ENCODE results near the gene EFNA3. TPM values are rescaled to one million over a fixed set of nuclear protein-coding genes. Genes with fewer than 3 reads are reported as not detected.
A peak's percentile ranks its signal among the peaks of the same experiment; 100 is the strongest.

EFNA3 gene
- total RNA-seq, 3 donors from 2014 or later: 2.1 to 17.4 (median 5.6) TPM

DNA sequence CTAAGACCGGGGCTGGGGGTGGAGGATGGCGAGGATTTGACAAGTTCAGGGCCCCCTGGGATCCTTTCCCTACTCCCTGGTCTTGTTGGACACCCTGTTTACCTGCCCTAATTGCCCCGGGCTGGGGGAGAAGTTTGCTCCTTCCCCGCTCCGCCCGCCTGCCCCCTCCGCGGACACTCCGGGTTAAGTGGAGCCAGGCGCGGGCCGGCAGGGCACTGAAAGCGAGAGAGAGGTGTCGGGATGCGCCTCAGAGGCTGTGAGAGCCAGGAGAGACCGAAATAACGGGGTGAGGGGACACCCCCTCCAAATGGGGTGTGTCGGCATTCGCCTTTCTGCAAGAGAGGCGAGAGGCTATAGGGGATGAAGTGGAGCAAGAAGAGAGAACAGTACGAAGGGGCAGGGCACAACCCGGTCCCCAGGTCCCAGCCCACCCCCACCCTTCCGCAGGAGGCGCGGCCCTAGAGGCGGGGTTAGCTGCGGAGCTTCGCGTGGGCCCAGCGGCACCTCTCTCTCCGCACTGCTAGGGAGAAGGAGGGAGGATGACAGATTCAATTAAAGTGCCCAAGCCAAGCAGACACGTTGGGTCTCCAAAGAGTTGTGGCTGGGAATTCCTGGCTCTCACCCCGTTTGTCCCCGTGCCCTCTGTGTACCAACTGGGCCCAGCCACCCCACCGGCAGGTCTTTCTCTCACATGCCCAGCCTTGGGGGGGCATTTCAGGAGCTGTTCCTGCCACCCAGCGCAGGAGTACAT lies 3.8 kb downstream of the EFNA3 start:
- peak; percentile 68 to 82 (median 78) for DNase-seq
- intact Hi-C loops (cut with DNase I, micrococcal nuclease): no loop called here
- no peak for TF ChIP-seq CTCF (IDR thresholded peaks at IDR 0.05)
- H3K9me3 ChIP-seq: no peaks in the 10 kb centered on the region
- peaks cover 67% of the 10 kb centered on the region for H3K4me1 ChIP-seq (ENCODE audit: low read depth)
- H3K4me3 ChIP-seq: no peak overlapping the region
- ATAC-seq: peak; percentile 10
- no peaks in the 10 kb centered on the region for H3K36me3 ChIP-seq (ENCODE audit: low read depth)

- Histone ChIP-seq H3K36me3 (ENCODE audit: low read depth) (no peaks in the 10 kb centered on the region), H3K9me3 (no peaks in the 10 kb centered on the region), H3K4me1 (ENCODE audit: low read depth) (peaks cover 67% of the 10 kb centered on the region), H3K4me3 (no peak overlapping the region)
- peak; percentile 56 for ATAC-seq
- peak; percentile 80 to 85 (median 81) for DNase-seq
- intact Hi-C loops (cut with DNase I, micrococcal nuclease): no loop called here
- TF ChIP-seq CTCF (IDR thresholded peaks at IDR 0.05): no peak
Observed at GRCh38 chr1:155083052-155083541, 4.5 kb downstream of the EFNA3 start.

DNA sequence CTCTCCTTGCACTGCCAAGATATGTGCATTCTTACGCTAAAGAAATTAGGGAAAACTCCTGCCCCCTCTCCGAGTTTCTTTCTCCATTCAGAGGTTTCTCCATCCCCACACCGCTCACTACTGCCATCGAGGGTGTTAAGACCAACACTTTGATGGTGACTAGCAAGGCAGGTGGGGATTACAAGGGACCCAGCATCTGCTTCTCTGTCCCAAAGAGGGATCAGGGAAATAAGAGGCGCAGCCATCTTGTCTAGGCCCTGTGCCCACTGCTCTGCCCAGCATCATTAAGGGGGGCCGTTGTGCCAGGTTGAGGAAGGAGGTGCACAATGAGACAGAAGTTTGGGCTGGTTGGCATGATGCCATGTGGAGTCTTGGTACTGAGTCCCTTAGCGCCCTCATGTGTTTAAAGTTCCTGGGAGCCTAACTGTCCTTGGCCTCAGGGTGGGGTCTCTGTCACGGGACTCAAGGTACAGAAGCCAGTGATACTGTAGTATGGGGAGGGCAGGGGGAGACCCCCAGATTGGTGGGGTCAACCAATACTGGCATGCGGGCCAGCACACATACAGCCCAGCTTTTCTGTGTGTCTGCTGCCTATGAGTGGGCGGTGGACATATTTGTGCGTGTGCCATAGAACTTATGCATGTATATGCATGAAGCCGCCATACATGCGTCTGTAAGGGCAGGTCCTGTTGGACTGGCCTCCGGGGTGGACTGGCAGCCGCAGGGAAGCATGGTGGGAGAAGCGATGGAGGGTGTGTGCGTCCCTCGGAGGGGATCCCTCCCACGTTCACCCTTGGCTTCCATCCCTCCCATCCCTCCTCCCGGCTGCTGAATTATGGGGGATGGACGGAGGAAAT lies 5.5 kb downstream of the EFNA3 start:
- H3K4me1 ChIP-seq (ENCODE audit: low read depth): peaks cover 63% of the 10 kb centered on the region
- DNase-seq: peak; percentile 65 to 85 (median 71)
- H3K4me3 ChIP-seq: no peak overlapping the region
- TF ChIP-seq CTCF (IDR thresholded peaks at IDR 0.05): no peak
- ATAC-seq: no peak
- H3K36me3 ChIP-seq (ENCODE audit: low read depth): no peaks in the 10 kb centered on the region
- intact Hi-C loops (cut with DNase I, micrococcal nuclease): no loop called here
- H3K9me3 ChIP-seq: no peaks in the 10 kb centered on the region

DNA sequence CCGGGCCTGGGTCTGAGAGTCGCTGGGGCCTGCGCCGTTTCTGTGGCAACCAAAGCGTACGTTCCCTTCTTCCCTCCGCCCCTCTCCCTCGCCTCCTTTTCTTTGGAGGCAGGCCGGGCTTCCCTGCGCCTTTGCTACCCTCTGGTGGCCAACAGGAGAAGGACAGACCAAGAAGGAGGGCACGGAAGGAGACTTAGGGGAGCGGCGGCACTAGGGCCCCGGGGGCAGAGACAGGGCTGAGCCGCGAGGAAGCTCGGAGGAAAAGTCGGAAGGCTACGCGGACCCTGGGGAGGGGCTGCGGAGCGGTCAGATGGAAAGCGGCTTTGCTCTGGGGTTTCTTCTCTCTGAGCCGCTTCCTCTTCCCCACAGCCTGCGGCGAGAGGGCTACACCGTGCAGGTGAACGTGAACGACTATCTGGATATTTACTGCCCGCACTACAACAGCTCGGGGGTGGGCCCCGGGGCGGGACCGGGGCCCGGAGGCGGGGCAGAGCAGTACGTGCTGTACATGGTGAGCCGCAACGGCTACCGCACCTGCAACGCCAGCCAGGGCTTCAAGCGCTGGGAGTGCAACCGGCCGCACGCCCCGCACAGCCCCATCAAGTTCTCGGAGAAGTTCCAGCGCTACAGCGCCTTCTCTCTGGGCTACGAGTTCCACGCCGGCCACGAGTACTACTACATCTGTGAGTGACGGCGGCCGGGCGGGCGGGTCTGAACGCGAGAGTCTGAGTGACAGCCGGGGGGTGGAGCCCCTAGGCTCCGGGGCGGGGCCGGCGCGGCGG lies 6.3 kb downstream of the EFNA3 start:
- peaks cover 55% of the 10 kb centered on the region for H3K4me1 ChIP-seq (ENCODE audit: low read depth)

More for the DNA sequence above, 6.3 kb downstream of the EFNA3 start:
- Histone ChIP-seq H3K36me3 (ENCODE audit: low read depth) (no peaks in the 10 kb centered on the region), H3K9me3 (no peaks in the 10 kb centered on the region), H3K4me3 (peak overlapping the region; percentile 40)
- TF ChIP-seq CTCF (IDR thresholded peaks at IDR 0.05): peak; percentile 85
- DNase-seq (peak; percentile 95 to 97 (median 96)), ATAC-seq (peak; percentile 74)
- intact Hi-C loops (cut with DNase I, micrococcal nuclease): no loop called here
